Activated T-cell treated with anti-CD3 and anti-CD28 coated beads, Interleukin-2, amount 50 U/mL, for 24 hours (primary cell): ENCODE measurements around the gene GALNT15.

ENCODE experiments used
- DNase-seq: peaks from one replicate; pipeline ENCODE4 v3.0.0-alpha.2; 2020
- H3K27ac Mint-ChIP-seq: 2 replicates; pipeline ENCODE4 v1.8.0; 2020; ENCODE audit warnings: mild to moderate bottlenecking, mixed read lengths
- H3K27me3 Mint-ChIP-seq: 2 replicates; pipeline ENCODE4 v1.8.0; 2020; ENCODE audit warnings: mixed read lengths
- H3K36me3 Mint-ChIP-seq: 2 replicates; pipeline ENCODE4 v1.8.0; 2020; ENCODE audit warnings: low read depth, mixed read lengths
- H3K4me1 Mint-ChIP-seq: 2 replicates; pipeline ENCODE4 v1.8.0; 2020; ENCODE audit warnings: low read depth, mixed read lengths
- H3K4me3 Mint-ChIP-seq: 2 replicates; pipeline ENCODE4 v1.8.0; 2020; ENCODE audit warnings: mild to moderate bottlenecking, moderate library complexity, mixed read lengths
- H3K9me3 Mint-ChIP-seq: 2 replicates; pipeline ENCODE4 v1.8.0; 2020; ENCODE audit warnings: mixed read lengths

GALNT15 gene

GRCh38 chr3:16272588-16272987 lies 98.1 kb downstream of the GALNT15 start:
- Mint-ChIP-seq H3K27ac (no peak overlapping the region), H3K9me3 (no peaks in the 10 kb centered on the region), H3K4me1 (peaks cover 17% of the 10 kb centered on the region), H3K27me3 (no peaks in the 10 kb centered on the region), H3K4me3 (no peak overlapping the region), H3K36me3 (peaks cover 49% of the 10 kb centered on the region)
- DNase-seq = no peak

GRCh38 chr3:16273867-16274266 lies 99.4 kb downstream of the GALNT15 start:
- H3K27me3 Mint-ChIP-seq = no peaks in the 10 kb centered on the region
- no peak overlapping the region for H3K4me3 Mint-ChIP-seq
- no peaks in the 10 kb centered on the region for H3K9me3 Mint-ChIP-seq
- H3K4me1 Mint-ChIP-seq = peaks cover 7% of the 10 kb centered on the region
- DNase-seq = no peak
- H3K36me3 Mint-ChIP-seq = peaks cover 45% of the 10 kb centered on the region
- H3K27ac Mint-ChIP-seq = no peak overlapping the region

DNA sequence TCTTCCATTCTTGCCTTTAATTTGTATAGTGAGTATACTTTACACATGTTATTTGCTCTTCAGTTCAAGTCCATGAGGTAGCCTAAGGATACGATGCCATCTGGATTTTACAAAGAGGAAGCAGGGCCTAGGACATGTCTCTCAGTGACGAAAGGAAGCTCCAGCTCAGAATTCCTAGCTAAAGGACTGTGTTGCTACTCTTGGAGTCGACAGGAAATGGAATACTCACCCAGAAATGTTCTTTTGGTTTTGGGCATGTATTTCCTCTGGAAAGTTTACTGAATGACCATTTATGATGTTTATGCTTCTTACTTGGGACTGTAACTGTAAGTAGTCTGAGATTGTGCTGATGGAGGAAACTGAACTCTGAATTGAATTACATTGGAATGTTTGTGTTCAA lies 103.0 kb downstream of the GALNT15 start:
- H3K4me1 Mint-ChIP-seq = peaks cover 7% of the 10 kb centered on the region
- H3K36me3 Mint-ChIP-seq = peaks cover 30% of the 10 kb centered on the region
- no peaks in the 10 kb centered on the region for H3K9me3 Mint-ChIP-seq
- H3K27me3 Mint-ChIP-seq = no peaks in the 10 kb centered on the region
- DNase-seq = no peak
- peak overlapping the region; percentile 35 for H3K27ac Mint-ChIP-seq
- no peak overlapping the region for H3K4me3 Mint-ChIP-seq

DNA sequence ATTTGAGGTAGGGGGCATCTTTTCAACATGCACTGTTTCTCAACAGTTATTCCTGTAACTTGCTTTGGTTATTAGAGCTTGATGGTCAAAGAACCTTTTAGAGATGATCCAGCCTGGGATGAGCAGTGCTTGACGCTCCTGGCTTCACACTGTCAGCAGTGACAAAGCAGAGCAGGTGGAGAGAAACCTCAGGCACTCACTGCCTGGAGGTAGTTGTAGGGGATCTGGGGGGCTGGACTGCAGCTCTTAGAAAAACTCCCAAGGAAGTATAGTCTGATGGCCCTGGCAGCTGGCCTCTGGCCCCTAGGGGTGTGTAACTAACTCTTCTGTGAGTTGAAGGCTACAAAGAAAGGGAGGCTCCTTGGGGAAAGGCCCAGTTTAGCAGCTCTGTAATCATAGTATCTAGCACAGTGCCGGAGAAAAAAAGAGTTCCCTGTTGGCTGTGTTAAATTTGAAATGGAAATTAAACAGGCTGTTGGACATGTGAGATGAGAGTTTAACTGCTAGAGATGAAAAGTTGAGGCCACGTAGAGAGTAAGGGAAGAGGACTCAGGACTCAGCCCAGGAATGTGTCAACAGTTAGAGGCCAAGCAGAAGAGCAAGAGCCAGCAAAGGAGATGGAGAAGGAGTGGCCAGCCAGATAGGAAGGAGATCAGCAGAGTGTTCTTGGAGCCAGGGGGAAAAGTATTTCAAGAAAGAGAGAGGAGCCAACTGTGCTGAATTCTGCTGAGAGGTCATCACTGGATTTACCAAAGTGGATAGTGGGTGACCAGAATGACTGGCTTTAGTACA lies 104.7 kb downstream of the GALNT15 start:
- no peak for DNase-seq
- Mint-ChIP-seq H3K36me3 (peaks cover 35% of the 10 kb centered on the region), H3K4me1 (peaks cover 18% of the 10 kb centered on the region), H3K9me3 (no peaks in the 10 kb centered on the region), H3K27ac (no peak overlapping the region), H3K27me3 (no peaks in the 10 kb centered on the region), H3K4me3 (no peak overlapping the region)

DNA sequence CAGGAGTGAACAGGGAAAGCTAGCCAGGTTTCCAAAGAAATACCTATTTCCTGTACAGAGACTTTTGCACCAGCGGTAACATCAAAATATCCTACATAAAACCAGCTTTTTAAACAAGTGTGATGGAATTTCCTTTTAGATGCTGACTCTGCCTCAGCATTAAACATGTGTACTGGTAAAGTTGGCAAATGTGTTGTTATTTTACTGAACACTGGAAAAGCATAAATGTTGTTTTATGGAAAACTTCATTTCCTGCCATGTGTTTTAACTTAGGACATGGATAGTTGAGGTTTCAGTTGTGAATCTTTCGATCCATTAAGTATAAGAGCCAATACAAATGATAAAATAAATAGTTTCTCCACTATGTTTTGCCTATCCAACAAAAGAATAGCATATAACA lies 106.2 kb downstream of the GALNT15 start:
- Mint-ChIP-seq H3K27ac (no peak overlapping the region), H3K4me1 (peaks cover 32% of the 10 kb centered on the region), H3K4me3 (no peak overlapping the region), H3K27me3 (no peaks in the 10 kb centered on the region), H3K36me3 (peaks cover 48% of the 10 kb centered on the region), H3K9me3 (no peaks in the 10 kb centered on the region)
- no peak for DNase-seq
